ENCODE measurements around the gene GIT1.

DNA sequence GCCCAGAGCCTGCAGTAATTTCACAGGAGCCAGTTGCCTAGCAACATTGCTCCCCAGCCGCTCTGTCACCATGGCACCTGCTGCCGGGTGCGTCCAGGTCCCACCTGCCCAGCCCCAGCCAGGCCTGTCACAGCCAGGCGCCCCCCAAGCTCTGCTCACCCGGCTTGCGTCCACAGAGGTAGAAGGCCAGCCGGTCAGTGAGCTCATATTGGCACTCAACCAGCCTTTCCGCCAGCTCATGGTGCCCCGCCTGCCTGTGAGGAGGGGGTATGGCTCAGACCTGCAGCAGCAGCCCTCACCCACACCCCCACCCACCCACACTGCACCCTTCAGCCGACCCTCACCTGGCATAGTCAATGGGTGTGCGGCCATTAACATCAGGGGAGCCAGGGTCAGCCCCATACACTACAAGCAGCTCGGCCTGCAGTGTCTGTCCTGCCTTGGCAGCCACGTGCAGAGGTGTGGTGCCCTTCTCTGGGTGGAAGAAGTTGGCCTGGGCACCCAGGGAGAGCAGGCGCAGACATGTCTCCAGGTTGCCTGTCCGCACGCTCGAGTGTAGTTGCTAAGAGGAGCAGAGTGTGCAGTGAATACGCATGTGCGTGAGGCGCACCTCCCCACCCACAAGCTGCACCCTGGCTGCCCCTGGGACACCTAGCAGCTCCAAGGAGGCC is 7.7 kb downstream of the GIT1 start:
- TF ChIP-seq, protein P1, sequence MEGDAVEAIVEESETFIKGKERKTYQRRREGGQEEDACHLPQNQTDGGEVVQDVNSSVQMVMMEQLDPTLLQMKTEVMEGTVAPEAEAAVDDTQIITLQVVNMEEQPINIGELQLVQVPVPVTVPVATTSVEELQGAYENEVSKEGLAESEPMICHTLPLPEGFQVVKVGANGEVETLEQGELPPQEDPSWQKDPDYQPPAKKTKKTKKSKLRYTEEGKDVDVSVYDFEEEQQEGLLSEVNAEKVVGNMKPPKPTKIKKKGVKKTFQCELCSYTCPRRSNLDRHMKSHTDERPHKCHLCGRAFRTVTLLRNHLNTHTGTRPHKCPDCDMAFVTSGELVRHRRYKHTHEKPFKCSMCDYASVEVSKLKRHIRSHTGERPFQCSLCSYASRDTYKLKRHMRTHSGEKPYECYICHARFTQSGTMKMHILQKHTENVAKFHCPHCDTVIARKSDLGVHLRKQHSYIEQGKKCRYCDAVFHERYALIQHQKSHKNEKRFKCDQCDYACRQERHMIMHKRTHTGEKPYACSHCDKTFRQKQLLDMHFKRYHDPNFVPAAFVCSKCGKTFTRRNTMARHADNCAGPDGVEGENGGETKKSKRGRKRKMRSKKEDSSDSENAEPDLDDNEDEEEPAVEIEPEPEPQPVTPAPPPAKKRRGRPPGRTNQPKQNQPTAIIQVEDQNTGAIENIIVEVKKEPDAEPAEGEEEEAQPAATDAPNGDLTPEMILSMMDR (IDR thresholded peaks at IDR 0.05), result no peak
- TF ChIP-seq POLR2A (IDR thresholded peaks at IDR 0.05), result no peak
- TF ChIP-seq POLR2AphosphoS5 (IDR thresholded peaks at IDR 0.05), result no peak
- no peak for TF ChIP-seq EP300 (IDR thresholded peaks at IDR 0.05; ENCODE audit: low read depth)

Measured in transverse colon (tissue), 4 donors.